ENCODE results near the gene CCDC149. TPM values are rescaled to one million over a fixed set of nuclear protein-coding genes. Genes with fewer than 3 reads are reported as not detected.
A peak's percentile ranks its signal among the peaks of the same experiment; 100 is the strongest.

The CCDC149 gene
- total and polyA plus RNA-seq, 8 donors = 18.8 to 26.1 (median 22.0) TPM

DNA sequence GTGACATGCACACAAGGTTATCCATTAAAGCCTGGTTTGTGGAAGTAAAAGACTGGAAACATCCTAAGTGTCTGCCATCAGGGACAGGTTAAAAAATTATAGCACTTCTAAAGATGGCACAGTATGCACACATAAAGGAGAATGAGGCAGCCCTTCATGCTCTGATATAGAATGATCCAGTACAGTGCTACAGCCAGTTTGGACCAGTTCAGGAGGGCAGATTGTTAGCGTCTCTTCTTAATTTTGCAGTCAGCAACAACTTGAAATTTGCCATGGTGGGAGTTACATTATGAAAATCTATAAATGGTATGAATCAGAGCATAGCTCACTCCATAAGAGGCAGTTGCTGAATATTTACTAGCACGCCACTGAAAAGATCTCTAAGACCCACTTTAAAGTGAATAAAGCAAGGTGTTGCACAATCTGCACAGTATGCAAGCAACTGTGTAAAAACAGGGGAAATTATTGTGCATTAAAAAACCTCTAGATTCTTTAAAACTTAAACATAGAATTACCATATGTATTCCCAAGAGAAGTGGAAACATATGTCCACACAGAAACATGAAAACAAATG lies 137.7 kb downstream of the CCDC149 start:
- no peaks in the 10 kb centered on the region for H3K36me3 ChIP-seq
- H3K27ac ChIP-seq = peak overlapping the region; percentile 21 to 81
- DNase-seq (no peak), ATAC-seq (peak; percentile 68)
- intact Hi-C loops (cut with DNase I) = no loop called here
- no peaks in the 10 kb centered on the region for H3K9me3 ChIP-seq
- no peaks in the 10 kb centered on the region for H3K4me1 ChIP-seq
- TF ChIP-seq, protein P1, sequence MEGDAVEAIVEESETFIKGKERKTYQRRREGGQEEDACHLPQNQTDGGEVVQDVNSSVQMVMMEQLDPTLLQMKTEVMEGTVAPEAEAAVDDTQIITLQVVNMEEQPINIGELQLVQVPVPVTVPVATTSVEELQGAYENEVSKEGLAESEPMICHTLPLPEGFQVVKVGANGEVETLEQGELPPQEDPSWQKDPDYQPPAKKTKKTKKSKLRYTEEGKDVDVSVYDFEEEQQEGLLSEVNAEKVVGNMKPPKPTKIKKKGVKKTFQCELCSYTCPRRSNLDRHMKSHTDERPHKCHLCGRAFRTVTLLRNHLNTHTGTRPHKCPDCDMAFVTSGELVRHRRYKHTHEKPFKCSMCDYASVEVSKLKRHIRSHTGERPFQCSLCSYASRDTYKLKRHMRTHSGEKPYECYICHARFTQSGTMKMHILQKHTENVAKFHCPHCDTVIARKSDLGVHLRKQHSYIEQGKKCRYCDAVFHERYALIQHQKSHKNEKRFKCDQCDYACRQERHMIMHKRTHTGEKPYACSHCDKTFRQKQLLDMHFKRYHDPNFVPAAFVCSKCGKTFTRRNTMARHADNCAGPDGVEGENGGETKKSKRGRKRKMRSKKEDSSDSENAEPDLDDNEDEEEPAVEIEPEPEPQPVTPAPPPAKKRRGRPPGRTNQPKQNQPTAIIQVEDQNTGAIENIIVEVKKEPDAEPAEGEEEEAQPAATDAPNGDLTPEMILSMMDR (IDR thresholded peaks at IDR 0.05) = no peak
- no peaks in the 10 kb centered on the region for H3K27me3 ChIP-seq
- no peak overlapping the region for H3K4me3 ChIP-seq

DNA sequence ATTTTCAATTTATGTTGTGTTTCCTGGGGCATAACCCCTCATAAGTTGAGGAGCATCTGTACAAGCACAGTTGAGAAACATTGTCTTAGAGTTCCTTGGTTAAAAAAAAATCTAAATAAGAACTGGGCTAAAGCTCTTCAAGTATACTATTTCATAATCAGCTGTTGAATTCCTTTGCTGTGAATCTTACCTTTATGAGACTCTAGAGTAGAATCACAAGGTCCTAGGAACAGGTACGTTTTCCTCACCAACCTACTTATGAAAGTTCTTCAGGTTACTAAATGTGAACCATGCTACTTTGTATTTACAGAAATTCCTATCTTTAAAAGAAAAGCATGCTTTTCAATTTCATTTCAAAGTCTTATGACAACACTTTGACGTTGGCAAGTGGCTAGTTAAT lies 138.4 kb downstream of the CCDC149 start:
- intact Hi-C loops (cut with DNase I) = no loop called here
- Histone ChIP-seq H3K4me1 (no peaks in the 10 kb centered on the region), H3K27me3 (no peaks in the 10 kb centered on the region), H3K27ac (peak overlapping the region; percentile 21 to 81), H3K9me3 (no peaks in the 10 kb centered on the region), H3K36me3 (no peaks in the 10 kb centered on the region), H3K4me3 (no peak overlapping the region)
- TF ChIP-seq, protein P1 (IDR thresholded peaks at IDR 0.05) = no peak
- ATAC-seq = peak; percentile 79
- DNase-seq = no peak

DNA sequence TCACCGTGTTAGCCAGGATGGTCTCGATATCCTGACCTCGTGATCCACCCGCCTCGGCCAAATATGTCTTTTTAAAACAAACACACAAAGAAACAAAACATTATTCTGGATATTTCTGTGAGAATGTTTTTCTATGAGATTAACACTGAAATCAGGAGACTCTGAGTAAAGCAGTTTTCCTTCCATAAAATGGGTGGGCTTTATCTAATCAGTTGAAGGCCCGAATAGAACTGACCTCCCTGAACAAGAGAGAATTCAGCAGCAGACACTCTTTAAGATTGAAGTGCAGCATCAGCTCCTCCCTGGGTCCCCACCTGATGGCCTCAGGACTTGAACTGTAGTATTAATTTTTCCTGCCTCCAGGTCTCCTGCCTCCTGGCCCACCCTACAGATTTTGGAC lies 139.9 kb downstream of the CCDC149 start:
- intact Hi-C loops (cut with DNase I) = no loop called here
- no peak for ATAC-seq
- Histone ChIP-seq H3K4me1 (no peaks in the 10 kb centered on the region), H3K27me3 (no peaks in the 10 kb centered on the region), H3K36me3 (no peaks in the 10 kb centered on the region), H3K9me3 (no peaks in the 10 kb centered on the region), H3K4me3 (no peak overlapping the region), H3K27ac (no peak overlapping the region)
- DNase-seq = no peak
- TF ChIP-seq, protein P1 (IDR thresholded peaks at IDR 0.05) = no peak

DNA sequence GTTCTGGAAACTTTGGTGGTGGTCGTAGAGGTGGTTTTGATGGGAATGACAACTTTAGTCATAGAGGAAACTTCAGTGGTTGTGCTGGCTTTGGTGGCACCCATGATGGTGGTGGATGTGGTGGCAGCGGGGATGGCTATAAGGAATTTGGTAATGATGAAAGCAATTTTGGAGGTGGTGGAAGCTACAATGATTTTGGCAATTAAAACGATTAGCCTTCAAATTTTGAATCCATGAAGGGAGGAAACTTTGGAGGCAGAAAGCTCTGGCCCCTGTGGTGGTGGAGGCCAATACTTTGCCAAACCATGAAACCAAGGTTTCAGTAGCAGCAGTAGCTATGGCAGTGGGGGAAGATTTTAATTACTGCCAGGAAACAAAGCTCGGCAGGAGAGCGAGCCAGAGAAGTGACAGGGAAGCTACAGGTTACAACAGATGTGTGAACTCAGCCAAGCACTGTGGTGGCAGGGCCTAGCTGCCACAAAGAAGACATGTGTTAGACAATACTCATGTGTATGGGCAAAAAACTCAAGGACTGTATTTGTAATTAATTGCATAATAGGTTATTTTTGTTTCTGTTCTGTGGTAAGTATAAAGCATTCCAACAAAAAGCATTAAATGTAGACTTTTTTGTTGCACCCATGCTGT lies 140.7 kb downstream of the CCDC149 start:
- intact Hi-C loops (cut with DNase I) = no loop called here
- DNase-seq (no peak), ATAC-seq (no peak)
- Histone ChIP-seq H3K9me3 (no peaks in the 10 kb centered on the region), H3K27me3 (no peaks in the 10 kb centered on the region), H3K4me3 (no peak overlapping the region), H3K36me3 (no peaks in the 10 kb centered on the region), H3K27ac (no peak overlapping the region), H3K4me1 (no peaks in the 10 kb centered on the region)
- TF ChIP-seq, protein P1 (IDR thresholded peaks at IDR 0.05) = no peak

DNA sequence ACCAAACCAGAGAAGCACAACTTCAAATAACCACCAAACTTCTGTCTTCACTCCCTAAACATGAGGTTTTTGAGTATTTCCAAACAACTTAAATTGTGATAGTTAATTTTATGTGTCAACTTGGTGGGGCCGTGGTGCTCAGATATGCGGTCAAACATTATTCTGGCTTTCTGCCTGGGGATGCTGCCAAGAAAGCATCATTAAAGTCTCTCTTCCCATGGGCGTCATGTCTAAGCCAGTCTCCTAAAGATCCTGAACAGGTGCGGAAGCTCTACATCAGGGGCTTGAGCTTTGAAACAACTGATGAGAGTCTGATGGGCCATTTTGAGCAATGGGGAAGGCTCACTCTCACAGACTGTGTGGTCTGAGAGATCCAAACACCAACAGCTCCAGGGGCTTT lies 141.6 kb downstream of the CCDC149 start:
- Histone ChIP-seq H3K27me3 (no peaks in the 10 kb centered on the region), H3K27ac (no peak overlapping the region), H3K4me3 (no peak overlapping the region), H3K9me3 (no peaks in the 10 kb centered on the region), H3K36me3 (no peaks in the 10 kb centered on the region), H3K4me1 (no peaks in the 10 kb centered on the region)
- intact Hi-C loops (cut with DNase I) = no loop called here
- DNase-seq (no peak), ATAC-seq (no peak)
- TF ChIP-seq, protein P1 (IDR thresholded peaks at IDR 0.05) = no peak

Data from left lung (tissue), 10 donors.